ENCODE data around the gene VSIR. TPM values are rescaled to one million over a fixed set of nuclear protein-coding genes. Genes with fewer than 3 reads are reported as not detected.
A peak's percentile ranks its signal among the peaks of the same experiment; 100 is the strongest.

Gene VSIR
- total RNA-seq, 1 donor from 2014 or later = 21.4 TPM

DNA sequence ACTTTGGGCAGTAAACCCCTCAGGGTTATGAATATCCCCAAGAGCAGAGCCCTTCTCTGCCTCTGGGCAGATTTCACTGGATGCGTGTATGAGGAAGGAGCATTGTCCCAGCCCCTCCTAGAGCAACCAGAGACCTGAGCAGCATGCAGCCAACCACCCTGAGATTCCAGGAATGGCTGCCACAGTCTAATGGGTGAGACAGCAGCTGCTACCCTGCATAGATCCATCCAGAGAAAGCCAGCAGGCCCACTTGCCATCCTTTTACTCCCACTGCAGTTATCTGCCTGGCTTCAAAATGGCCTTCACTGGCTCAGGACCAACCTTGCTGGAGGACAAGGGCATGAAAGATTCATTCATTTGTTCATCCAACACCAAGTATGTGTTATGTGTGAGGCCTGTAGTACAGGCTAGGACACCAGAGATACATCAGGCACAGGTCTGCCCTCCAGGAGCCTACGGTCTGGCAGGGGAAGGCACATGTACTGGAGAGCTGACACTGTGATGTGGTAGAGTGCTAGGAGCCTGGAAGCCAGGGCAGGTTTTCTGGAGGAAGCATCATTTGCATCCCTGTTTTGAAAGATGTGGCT lies 27.6 kb downstream of the VSIR start:
- no peak for DNase-seq
- Mint-ChIP-seq H3K36me3 (ENCODE audit: low read depth) (peaks cover 5% of the 10 kb centered on the region), H3K27me3 (no peaks in the 10 kb centered on the region), H3K27ac (peak overlapping the region; percentile 9), H3K4me3 (no peak overlapping the region), H3K9me3 (no peaks in the 10 kb centered on the region), H3K4me1 (peaks cover 75% of the 10 kb centered on the region)
- POLR2A ChIA-PET = interaction anchor here (1.0 kb wide), 2 partner anchors 19 to 21 kb away, joined by 3 read pairs; no protein-coding TSS in a partner anchor
- TF ChIP-seq, protein P1, sequence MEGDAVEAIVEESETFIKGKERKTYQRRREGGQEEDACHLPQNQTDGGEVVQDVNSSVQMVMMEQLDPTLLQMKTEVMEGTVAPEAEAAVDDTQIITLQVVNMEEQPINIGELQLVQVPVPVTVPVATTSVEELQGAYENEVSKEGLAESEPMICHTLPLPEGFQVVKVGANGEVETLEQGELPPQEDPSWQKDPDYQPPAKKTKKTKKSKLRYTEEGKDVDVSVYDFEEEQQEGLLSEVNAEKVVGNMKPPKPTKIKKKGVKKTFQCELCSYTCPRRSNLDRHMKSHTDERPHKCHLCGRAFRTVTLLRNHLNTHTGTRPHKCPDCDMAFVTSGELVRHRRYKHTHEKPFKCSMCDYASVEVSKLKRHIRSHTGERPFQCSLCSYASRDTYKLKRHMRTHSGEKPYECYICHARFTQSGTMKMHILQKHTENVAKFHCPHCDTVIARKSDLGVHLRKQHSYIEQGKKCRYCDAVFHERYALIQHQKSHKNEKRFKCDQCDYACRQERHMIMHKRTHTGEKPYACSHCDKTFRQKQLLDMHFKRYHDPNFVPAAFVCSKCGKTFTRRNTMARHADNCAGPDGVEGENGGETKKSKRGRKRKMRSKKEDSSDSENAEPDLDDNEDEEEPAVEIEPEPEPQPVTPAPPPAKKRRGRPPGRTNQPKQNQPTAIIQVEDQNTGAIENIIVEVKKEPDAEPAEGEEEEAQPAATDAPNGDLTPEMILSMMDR (IDR thresholded peaks at IDR 0.05) = no peak
- ATAC-seq (ENCODE audit: low read depth) = no peak
- CTCF ChIA-PET = no interaction called here
- intact Hi-C loops (cut with micrococcal nuclease) = loop anchor here (5.0 kb wide), 1 partner anchor 53 kb away; no protein-coding TSS in a partner anchor

DNA sequence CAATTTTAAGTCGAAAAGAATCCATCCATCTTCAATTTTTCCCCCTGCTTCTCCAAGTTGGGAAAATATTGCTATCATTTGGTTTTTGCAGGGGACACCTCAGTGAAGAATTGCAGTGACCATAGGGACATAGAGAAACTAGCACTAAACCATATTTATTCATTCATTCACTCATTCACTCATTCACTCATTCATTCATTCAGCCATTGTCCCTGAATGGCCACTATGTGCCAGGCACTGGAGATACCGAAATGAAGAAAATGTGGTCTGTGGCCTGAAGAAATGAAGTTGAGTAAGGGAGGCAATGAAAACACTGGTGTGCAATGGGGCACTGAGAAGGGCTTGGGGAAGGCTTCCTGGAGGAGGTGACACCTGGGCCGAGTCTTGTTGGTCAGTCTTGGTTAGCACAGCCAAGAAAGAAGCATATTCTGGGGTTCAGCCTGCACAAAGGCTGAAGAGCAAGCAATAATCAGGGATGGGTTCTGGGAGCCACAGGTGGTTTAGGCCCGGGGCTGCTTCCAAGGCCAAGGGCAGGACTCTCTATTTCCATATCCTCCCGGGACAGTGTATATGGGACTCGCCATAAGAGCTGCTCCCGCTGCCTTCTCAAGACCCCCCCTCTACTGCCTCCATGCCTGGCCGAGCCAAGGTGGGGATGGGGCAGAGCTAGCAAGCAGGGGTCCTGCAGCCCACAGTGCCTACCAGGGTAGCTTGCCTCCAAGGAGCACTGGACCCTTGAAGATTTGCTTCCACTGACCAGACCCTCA lies 28.2 kb downstream of the VSIR start:
- intact Hi-C loops (cut with micrococcal nuclease) = loop anchor here (5.0 kb wide), 1 partner anchor 53 kb away; no protein-coding TSS in a partner anchor
- POLR2A ChIA-PET = interaction anchor here (1.0 kb wide), 1 partner anchor 22 kb away, joined by 3 read pairs; no protein-coding TSS in a partner anchor
- Mint-ChIP-seq H3K27ac (no peak overlapping the region), H3K4me3 (no peak overlapping the region), H3K27me3 (no peaks in the 10 kb centered on the region), H3K36me3 (ENCODE audit: low read depth) (no peaks in the 10 kb centered on the region), H3K9me3 (no peaks in the 10 kb centered on the region), H3K4me1 (peaks cover 73% of the 10 kb centered on the region)
- no peak for DNase-seq
- TF ChIP-seq, protein P1 (IDR thresholded peaks at IDR 0.05) = no peak
- no peak for ATAC-seq (ENCODE audit: low read depth)
- CTCF ChIA-PET = no interaction called here

DNA sequence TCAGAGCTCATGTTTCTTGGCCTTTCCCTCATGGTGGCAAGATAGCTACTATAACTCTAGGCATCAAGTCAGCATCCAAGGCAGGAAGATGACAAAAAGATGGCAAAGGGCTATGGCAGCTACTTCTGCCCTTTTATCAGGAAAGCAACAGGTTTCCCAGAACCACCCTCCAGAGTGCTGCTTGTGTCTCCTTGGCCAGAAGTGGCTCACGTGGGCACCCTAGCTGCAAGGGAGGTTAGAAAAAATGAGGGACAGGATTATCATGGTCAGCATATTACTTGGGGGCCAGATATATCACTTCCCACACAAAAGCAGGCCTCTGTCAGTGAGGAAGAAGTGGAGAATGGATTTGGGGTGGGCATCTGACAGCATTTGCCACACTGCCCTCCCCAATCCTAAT lies 29.5 kb downstream of the VSIR start:
- no peaks in the 10 kb centered on the region for H3K36me3 Mint-ChIP-seq (ENCODE audit: low read depth)
- no peak for ATAC-seq (ENCODE audit: low read depth)
- TF ChIP-seq, protein P1 (IDR thresholded peaks at IDR 0.05) = no peak
- no peak overlapping the region for H3K4me3 Mint-ChIP-seq
- H3K4me1 Mint-ChIP-seq = peaks cover 65% of the 10 kb centered on the region
- H3K9me3 Mint-ChIP-seq = no peaks in the 10 kb centered on the region
- no peak for DNase-seq
- no peak overlapping the region for H3K27ac Mint-ChIP-seq
- no peaks in the 10 kb centered on the region for H3K27me3 Mint-ChIP-seq
- POLR2A ChIA-PET = no interaction called here
- CTCF ChIA-PET = interaction anchor here (1.5 kb wide), 1 partner anchor 152 kb away, joined by 4 read pairs; no protein-coding TSS in a partner anchor
- intact Hi-C loops (cut with micrococcal nuclease) = no loop called here

DNA sequence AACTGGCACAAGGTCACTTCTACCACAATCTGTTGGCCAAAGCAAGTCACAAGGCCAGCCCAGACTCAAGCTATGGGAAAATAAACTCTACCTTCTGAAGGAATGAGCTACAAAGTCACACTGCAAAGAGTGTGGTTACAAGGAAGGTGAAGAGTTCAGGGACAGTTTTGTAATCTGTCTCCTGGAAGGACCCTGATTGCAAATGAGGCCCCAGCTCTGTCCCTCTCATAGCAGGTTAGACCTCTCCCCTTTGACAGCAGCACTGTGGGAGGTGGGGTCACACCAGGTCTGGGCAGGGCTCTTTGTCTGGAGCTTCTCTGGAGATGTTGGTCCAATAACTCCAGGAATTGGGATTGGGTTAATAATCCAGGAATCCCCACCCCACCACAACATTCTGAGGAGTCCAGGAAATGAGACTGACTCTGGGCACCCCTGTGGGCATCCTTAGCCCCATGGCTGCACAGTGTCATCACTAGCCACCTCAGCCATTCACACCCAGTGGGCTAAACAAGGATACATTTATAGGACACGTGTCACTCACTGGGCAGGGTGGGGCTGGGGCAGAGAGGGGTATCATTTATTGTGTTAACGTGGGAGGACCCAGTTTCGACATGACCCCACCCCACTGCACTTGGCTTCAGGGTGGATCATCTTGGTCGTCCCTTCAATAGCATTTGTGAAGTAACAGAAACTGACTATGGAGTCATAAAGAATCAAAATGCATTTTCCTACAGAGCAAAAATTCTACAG lies 30.1 kb downstream of the VSIR start:
- ATAC-seq (ENCODE audit: low read depth) (no peak), DNase-seq (no peak)
- Mint-ChIP-seq H3K4me3 (no peak overlapping the region), H3K27me3 (no peaks in the 10 kb centered on the region), H3K4me1 (peaks cover 59% of the 10 kb centered on the region), H3K9me3 (no peaks in the 10 kb centered on the region), H3K27ac (no peak overlapping the region), H3K36me3 (ENCODE audit: low read depth) (no peaks in the 10 kb centered on the region)
- intact Hi-C loops (cut with micrococcal nuclease) = no loop called here
- ChIA-PET CTCF (interaction anchor here (1.5 kb wide), 1 partner anchor 153 kb away, joined by 4 read pairs; no protein-coding TSS in a partner anchor), POLR2A (no interaction called here)
- TF ChIP-seq, protein P1 (IDR thresholded peaks at IDR 0.05) = no peak

Measured in activated B cell treated with CpG ODN at 0.5 μM for 24 hours (primary cell).